HG03175 (cell line): ENCODE results near the gene SIDT2.
"Not testable (repeated sequence)": the region's sequence is repeated elsewhere in the genome, so short reads cannot be mapped to it uniquely, and the experiment has no call there.

ENCODE experiments used
- ATAC-seq: cut with Tn5 transposase; IDR thresholded peaks from one replicate; pipeline ENCODE4 v1.9.1; 2021; ENCODE audit warnings: mild to moderate bottlenecking, moderate library complexity; ENCODE audit not compliant: unreplicated experiment

Gene SIDT2

GRCh38 chr11:117201658-117202305 is 23.2 kb downstream of the SIDT2 start:
- ATAC-seq = no peak

DNA sequence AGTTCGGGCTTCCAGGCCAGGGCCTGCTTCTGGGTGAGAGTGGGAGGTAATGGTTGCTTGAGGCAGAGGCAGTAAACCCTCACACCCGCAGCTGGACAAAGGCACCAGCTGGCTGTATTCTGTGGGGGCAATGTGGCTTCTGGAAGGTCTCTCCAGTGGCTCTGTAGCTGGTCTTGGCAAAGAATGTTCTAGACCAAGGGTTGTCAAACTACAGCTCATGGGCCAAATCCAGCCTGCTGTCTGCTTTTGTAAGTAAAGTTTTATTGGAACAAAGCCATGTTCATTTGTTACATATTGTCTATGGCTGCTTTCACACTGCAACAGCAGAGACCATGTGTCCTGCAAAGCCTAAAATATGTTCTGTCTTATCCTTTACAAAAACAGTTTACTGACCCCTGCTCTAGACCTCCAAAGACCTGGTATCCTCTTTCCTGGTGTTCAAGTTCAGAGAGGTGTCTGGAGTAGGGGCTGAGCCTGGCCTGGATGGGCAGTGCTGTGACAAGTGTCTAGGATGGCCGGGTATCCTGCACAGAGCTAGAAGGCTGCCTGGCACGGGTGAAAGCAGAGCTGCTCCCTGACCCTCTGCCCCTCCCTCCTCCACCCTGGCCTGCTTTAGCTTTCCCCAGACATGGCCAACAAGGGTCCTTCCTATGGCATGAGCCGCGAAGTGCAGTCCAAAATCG is 24.0 kb downstream of the SIDT2 start:
- ATAC-seq = no peak

- no peak for ATAC-seq
These were observed 24.5 kb downstream of the SIDT2 start for GRCh38 chr11:117203069-117203407.

DNA sequence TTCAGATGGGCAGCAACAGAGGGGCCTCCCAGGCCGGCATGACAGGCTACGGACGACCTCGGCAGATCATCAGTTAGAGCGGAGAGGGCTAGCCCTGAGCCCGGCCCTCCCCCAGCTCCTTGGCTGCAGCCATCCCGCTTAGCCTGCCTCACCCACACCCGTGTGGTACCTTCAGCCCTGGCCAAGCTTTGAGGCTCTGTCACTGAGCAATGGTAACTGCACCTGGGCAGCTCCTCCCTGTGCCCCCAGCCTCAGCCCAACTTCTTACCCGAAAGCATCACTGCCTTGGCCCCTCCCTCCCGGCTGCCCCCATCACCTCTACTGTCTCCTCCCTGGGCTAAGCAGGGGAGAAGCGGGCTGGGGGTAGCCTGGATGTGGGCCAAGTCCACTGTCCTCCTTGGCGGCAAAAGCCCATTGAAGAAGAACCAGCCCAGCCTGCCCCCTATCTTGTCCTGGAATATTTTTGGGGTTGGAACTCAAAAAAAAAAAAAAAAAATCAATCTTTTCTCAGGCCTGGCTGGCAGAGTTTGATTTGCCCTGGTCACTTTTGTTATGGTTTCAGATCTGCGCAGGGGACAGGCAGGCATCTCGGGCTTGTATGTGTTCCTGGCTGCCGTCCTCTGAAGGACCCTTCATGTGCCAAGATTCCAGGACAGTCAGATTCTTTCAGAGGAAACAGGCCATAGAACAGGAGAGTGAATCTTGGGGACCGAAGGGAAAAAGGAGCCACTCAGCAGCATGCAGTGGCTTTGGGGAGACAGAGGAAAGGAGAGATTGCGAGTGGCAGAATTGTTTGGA is 25.9 kb downstream of the SIDT2 start:
- no peak for ATAC-seq

DNA sequence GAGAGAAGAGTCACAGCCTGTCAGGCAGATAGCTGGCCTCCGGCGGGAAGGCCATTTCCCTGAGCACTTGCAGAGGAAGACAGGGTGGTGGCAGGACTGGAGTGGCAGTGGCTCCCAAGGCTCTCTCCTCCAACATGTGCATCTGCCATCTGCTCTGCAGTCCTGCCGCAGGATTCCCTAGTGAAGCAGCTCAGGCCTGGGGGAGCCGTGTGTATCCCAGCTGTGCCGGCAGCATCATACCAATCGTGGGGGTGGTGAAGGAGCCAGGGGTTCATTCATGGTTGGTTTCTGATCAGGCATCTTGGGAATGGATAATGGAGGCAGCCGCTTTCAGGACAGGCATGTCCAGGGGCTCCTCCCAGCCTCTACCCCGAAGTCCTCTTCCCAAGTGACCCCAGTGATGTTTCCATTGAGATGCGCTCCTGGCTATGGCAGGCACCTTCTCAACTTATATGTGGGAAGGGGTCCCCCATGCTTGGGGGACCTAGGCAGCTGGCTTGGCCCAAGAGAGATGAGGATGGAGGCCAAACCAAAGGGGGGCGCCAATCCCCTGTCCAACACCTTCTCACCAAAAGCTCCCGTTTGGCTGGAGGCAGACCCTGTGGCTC is 26.8 kb downstream of the SIDT2 start:
- no peak for ATAC-seq

- not testable (repeated sequence) for ATAC-seq
These were observed 27.6 kb downstream of the SIDT2 start for GRCh38 chr11:117206111-117206510.

- ATAC-seq = not testable (repeated sequence)
These were observed 28.3 kb downstream of the SIDT2 start for GRCh38 chr11:117206859-117207258.

- ATAC-seq = not testable (repeated sequence)
These were observed 28.9 kb downstream of the SIDT2 start for GRCh38 chr11:117207481-117207880.

- ATAC-seq = not testable (repeated sequence)
These were observed 30.2 kb downstream of the SIDT2 start for GRCh38 chr11:117208710-117209109.

DNA sequence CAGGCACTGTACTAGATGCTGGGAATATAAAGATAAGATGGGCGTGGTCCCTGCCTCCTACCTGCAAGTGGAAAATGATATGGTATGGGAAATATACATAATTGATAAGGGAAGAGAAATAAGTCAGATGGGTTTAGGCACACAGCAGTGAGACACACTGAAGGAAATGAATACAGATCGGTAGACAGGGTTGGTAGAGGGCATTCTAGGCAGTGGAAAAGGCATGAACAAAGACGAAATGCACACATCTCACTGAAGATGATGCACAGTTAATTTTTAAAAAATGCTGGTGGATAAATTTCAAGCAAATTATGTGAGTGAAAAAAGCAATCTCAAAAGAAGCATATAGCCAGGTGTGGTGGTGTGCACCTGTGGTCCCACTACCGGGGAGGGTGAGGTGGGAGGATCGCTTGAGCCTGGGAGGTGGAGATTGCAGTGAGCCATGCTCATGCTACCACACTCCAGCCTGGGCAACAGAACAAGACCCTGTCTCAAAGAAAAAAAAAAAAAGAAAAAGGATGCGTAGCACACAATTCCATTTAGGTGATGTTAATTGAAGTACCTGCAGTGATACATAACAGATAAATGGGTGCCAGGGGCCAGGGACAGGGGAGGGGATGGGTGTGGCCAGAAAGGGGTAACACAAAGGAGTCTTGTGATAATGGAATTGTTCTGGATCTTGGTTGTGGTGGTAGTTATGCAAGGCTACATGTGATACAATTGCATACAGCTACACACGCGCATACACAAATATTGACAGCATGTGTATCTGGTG is 31.0 kb downstream of the SIDT2 start:
- ATAC-seq = not testable (repeated sequence)

DNA sequence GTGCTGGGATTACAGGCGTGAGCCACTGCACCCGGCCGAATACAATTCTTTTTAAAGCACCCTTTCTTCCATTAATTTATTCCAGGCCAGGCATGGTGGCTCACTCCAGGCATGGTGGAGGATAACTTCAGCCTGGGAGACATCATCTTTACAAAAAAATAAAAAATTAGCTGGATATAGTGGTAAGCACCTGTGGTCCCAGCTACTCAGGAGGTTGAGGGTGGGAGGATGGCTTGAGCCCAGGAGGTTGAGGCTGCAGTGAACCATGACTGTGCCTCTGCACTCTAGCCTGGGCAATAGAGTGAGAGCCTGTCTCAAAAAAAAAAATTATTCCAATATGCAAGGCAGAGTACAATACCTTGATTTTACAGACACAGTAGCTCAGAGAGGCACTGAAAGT is 32.1 kb downstream of the SIDT2 start:
- ATAC-seq = no peak

DNA sequence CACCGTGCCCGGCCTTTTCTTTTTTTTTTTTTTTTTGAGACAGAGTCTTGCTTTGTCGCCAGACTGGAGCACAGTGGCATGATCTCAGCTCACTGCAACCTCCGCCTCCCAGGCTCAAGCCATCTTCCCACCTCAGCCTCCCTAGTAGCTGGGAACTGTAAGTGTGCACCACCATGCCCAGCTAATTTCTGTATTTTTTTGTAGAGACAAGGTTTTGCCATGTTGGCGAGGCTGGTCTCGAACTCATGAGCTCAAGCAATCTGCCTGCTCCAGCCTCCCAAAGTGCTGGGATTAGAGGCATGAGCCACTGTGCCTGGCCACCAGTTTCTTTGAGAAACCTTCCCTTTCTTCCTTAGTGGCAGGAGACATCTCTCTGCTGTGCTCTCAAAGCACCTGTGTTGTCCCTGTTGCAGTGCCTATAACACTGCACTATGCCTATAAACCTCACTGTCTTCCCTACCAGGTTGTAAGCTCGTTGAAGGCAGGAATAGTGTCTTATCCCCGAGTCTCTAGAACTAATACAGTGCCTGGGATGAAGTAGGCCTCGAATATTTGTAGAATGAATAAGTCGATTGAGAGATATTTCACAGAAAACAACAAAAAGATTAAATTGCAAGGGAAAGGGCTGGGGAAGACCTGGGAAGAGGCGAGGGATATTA is 34.3 kb downstream of the SIDT2 start:
- no peak for ATAC-seq

- ATAC-seq = no peak
These were observed 36.0 kb downstream of the SIDT2 start for GRCh38 chr11:117214404-117215110.

GRCh38 chr11:117217141-117218084 is 38.9 kb downstream of the SIDT2 start:
- no peak for ATAC-seq

DNA sequence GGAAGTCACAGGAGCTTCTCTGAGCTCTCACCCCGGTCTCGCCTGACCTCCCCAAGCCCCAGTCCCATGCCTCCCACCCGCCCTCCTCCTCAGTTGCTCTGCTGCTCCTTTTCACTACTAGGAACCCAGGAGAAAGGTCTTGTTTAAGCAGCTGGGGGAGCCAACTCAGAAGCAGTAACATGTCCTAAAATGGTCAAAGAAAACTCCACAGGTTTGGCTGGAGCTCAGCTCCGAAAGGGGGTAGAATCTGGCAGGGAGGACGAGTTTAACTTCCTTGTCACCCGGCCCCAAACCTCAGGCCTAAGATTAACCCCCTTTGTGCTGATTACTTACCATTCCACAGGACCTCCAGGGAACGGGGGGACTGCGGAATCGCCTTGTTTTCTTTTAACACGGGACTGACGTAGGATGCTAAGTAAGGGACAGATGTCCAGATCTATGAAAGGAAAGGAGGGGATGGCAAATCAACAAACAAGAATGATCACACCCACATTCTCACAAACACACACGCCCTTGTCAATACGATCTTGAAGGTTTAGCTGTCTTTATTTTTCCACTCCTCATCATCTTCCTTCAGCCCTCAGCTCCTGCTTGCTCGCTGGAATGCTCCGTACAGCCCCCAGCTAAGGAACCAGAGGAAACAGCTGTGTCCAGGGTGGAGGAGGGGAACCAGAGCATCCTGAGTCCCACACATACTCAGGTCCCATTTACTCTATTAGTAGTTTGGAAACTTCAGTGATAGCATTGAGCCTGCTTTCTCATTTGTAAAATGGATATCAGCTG is 39.8 kb downstream of the SIDT2 start:
- ATAC-seq = no peak

DNA sequence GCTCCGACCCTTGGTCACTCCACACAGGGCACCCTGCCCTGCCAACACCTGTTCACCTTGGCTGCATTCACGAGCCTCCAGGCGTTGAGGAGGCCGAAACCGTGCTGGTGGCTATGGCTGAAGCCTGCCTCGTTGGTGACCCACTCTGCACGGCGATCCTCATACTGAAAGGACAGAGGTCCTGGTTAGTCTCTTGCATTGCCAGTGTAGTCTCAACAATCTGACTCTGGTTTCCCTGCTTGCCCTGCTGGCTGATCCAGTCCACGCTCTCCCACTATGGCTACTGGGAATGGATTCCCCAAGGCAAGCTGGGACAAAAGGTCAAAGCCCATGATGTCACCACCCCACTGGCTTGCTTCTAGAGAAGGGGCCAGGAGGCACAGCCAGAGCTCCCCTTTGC is 40.5 kb downstream of the SIDT2 start:
- ATAC-seq = no peak

DNA sequence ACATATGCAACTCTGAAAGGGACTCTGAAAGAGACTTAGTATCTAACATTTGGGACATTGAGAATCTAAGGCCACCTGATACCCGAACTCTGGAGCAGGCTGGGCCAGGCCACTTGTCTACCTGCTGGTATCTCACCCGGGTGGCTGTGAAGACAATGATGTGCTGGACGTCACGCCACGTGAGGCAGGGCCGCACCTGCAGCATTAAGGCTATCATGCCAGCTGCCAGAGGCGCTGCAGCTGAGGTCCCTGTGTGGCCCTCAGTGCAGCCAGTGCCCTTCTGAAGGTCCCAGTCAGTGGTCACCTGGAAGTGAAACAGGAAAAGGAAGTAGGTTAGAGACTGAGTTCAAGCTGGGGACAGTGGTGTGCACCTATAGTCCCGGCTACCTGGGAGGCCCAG is 40.9 kb downstream of the SIDT2 start:
- no peak for ATAC-seq

- no peak for ATAC-seq
These were observed 41.5 kb downstream of the SIDT2 start for GRCh38 chr11:117219995-117220394.
